22Rv1 (cell line): ENCODE results near the gene NPPB.

Source experiments
- H3K27ac ChIP-seq: fragments of 450-650 bp; 2 replicates; pipeline ENCODE4 v1.5.1; 2017
- CTCF ChIP-seq: fragments of 450-650 bp; IDR thresholded peaks from 2 replicates; pipeline ENCODE4 v1.5.1; 2017; ENCODE audit warnings: mild to moderate bottlenecking
- ZFX ChIP-seq: fragments of 450-650 bp; IDR thresholded peaks from 2 replicates; pipeline ENCODE4 v1.6.1; 2017; ENCODE audit warnings: antibody characterized with exemption, borderline replicate concordance

Gene NPPB

GRCh38 chr1:11826946-11827345, 31.8 kb downstream of the NPPB start:
- TF ChIP-seq ZFX: no peak
- TF ChIP-seq CTCF: no peak
- no peak overlapping the region for H3K27ac ChIP-seq

- H3K27ac ChIP-seq: no peak overlapping the region
- TF ChIP-seq ZFX (no peak), CTCF (no peak)
These were observed 33.6 kb downstream of the NPPB start for GRCh38 chr1:11825131-11825530.

GRCh38 chr1:11823366-11824137, 35.2 kb downstream of the NPPB start:
- no peak overlapping the region for H3K27ac ChIP-seq

GRCh38 chr1:11822091-11822490, 36.7 kb downstream of the NPPB start:
- no peak overlapping the region for H3K27ac ChIP-seq
- no peak for TF ChIP-seq ZFX
- TF ChIP-seq CTCF: no peak

More at GRCh38 chr1:11823366-11824137, 35.2 kb downstream of the NPPB start:
- no peak for TF ChIP-seq ZFX
- TF ChIP-seq CTCF: no peak

GRCh38 chr1:11817192-11817591, 41.6 kb downstream of the NPPB start:
- H3K27ac ChIP-seq: no peak overlapping the region
- TF ChIP-seq ZFX (no peak), CTCF (no peak)

- TF ChIP-seq ZFX: no peak
- TF ChIP-seq CTCF: no peak
- no peak overlapping the region for H3K27ac ChIP-seq
These were observed 45.7 kb downstream of the NPPB start for GRCh38 chr1:11813021-11813420.
